HepG2 (cell line): ENCODE results near the gene SLC23A2. TPM values are rescaled to one million over a fixed set of nuclear protein-coding genes. Genes with fewer than 3 reads are reported as not detected.

ENCODE experiments used
- ATAC-seq: fragments of 200-7000 bp; cut with Tn5 transposase; 3 replicates; pipeline ENCODE4 v1.9.1; 2020; ENCODE audit warnings: mild to moderate bottlenecking, moderate library complexity
- BruUV-seq: library from RNA; stranded (reverse); fragments of 400-500 nt; replicated peaks from 2 replicates; lab custom pipeline; 2021; lab: Mats Ljungman, UMichigan
- CTCF ChIA-PET: fragments of 300-600 bp; formaldehyde crosslinking; extraction: SDS; loops from one replicate; lab custom pipeline; 2021; ENCODE audit warnings: low total read pairs, inconsistent platforms, low intra/inter-chr PET ratio; lab: Yijun Ruan, JAX
- POLR2A ChIA-PET: fragments of 350-600 bp; sonication (Branson Sonifier 250); formaldehyde crosslinking; loops from one replicate; lab custom pipeline; 2020; ENCODE audit warnings: antibody characterized with exemption, inconsistent platforms; lab: Yijun Ruan, JAX
- DNase-seq: peaks from one replicate; pipeline ENCODE4 v3.0.0-alpha.2; 2015; ENCODE audit warnings: low spot score
- FAIRE-seq: peaks from 3 replicates; lab custom pipeline; 2011; peaks lifted over from hg19 to GRCh38; lab: Jason Lieb, UNC
- H2AFZ ChIP-seq: one replicate; pipeline ENCODE4 v1.6.1; 2011; ENCODE audit warnings: low read length, inconsistent platforms
- H3K27ac ChIP-seq: fragments of 300-600 bp; 3 replicates; pipeline ENCODE4 v1.8.0; 2011; ENCODE audit warnings: mixed run types, mild to moderate bottlenecking, mixed read lengths, low read length, inconsistent platforms; ENCODE audit not compliant: insufficient read depth; ENCODE audit errors: extremely low read length
- H3K27me3 ChIP-seq, 2 experiments: fragments of 200-600 bp in 1 of 2; 2 replicates in 1 of 2; 3 replicates in 1 of 2; pipeline versions ENCODE4 v1.6.0 to v1.8.0; 2011; ENCODE audit warnings: low read length in 2 of 2, mild to moderate bottlenecking in 2 of 2, moderate library complexity in 2 of 2, inconsistent platforms in 1 of 2; ENCODE audit not compliant: insufficient read depth in 2 of 2, control insufficient read depth in 1 of 2
- H3K36me3 ChIP-seq, 2 experiments: fragments of 200-600 bp in 1 of 2; replicated peaks in 1 of 2; 2 replicates in 1 of 2; 3 replicates in 1 of 2; pipeline versions ENCODE4 v1.5.1 to v1.8.0; 2011; ENCODE audit warnings: low read length in 2 of 2, inconsistent platforms in 1 of 2; ENCODE audit not compliant: insufficient read depth in 2 of 2, control insufficient read depth in 1 of 2
- H3K4me1 ChIP-seq: 2 replicates; pipeline ENCODE4 v1.5.1; 2012; ENCODE audit warnings: low read length, inconsistent platforms; ENCODE audit not compliant: insufficient read depth
- H3K4me2 ChIP-seq: 2 replicates; pipeline ENCODE4 v1.6.0; 2011; ENCODE audit warnings: low read depth, low read length, inconsistent platforms
- H3K4me3 ChIP-seq, 3 experiments: fragments of 200-600 bp in 1 of 3; sonication (generic), shearing (Covaris generic) in 1 of 3; replicated peaks in 1 of 3; 2 replicates each; pipeline ENCODE4 v1.5.1; 2011 to 2016; ENCODE audit warnings: low read length in 3 of 3, inconsistent platforms in 2 of 3, low read depth in 2 of 3, mild to moderate bottlenecking in 2 of 3, control low read depth in 1 of 3, mixed read lengths in 1 of 3; ENCODE audit not compliant: insufficient read depth in 1 of 3
- H3K79me2 ChIP-seq: one replicate; pipeline ENCODE4 v1.6.1; 2011; ENCODE audit warnings: low read length, inconsistent platforms; ENCODE audit not compliant: insufficient read depth
- H3K9ac ChIP-seq: 2 replicates; pipeline ENCODE4 v1.6.0; 2011; ENCODE audit warnings: mild to moderate bottlenecking, low read depth, low read length, inconsistent platforms; ENCODE audit not compliant: insufficient read depth
- H3K9me3 ChIP-seq: 2 replicates; pipeline ENCODE4 v1.5.1; 2012; ENCODE audit warnings: mild to moderate bottlenecking, low read length
- H4K20me1 ChIP-seq: 2 replicates; pipeline ENCODE4 v1.6.0; 2011; ENCODE audit warnings: inconsistent platforms, mild to moderate bottlenecking, low read length, moderate library complexity; ENCODE audit not compliant: insufficient read depth
- KAT2B ChIP-seq: fragments of 150-350 bp; IDR thresholded peaks from 2 replicates; pipeline ENCODE4 v1.6.1; 2014; ENCODE audit warnings: low read depth, low read length, borderline replicate concordance
- RBM22 ChIP-seq: fragments of 200-400 bp; formaldehyde crosslinking; optimal IDR thresholded peaks from 2 replicates; pipeline ENCODE3; 2017; ENCODE audit warnings: mild to moderate bottlenecking, low read length, moderate library complexity
- RFXAP ChIP-seq: sonication (generic); formaldehyde crosslinking; IDR thresholded peaks from 2 replicates; pipeline ENCODE4 v1.4.0; 2020; ENCODE audit warnings: missing genetic modification reagents, borderline replicate concordance
- ZBTB3 ChIP-seq: sonication (generic); formaldehyde crosslinking; IDR thresholded peaks from 2 replicates; pipeline ENCODE4 v1.4.0; 2020; ENCODE audit warnings: low read depth, mild to moderate bottlenecking, moderate library complexity, missing genetic modification reagents, borderline replicate concordance
- ZFP91 ChIP-seq: sonication (generic); formaldehyde crosslinking; IDR thresholded peaks from 2 replicates; pipeline ENCODE4 v1.9.0; 2022; ENCODE audit warnings: missing genetic modification reagents, mild to moderate bottlenecking, borderline replicate concordance
- ZNF790 ChIP-seq: sonication (generic); formaldehyde crosslinking; IDR thresholded peaks from 2 replicates; pipeline ENCODE4 v1.8.0; 2022; ENCODE audit warnings: missing genetic modification reagents, mild to moderate bottlenecking, borderline replicate concordance
- ZNF839 ChIP-seq: sonication (generic); formaldehyde crosslinking; IDR thresholded peaks from 2 replicates; pipeline ENCODE4 v1.4.0; 2020; ENCODE audit warnings: missing genetic modification reagents, mild to moderate bottlenecking, borderline replicate concordance
- WGBS: methylation state at CpG from one replicate; pipeline ENCODE4 v1.1.6; 2017; ENCODE audit warnings: low lambda C conversion rate; 5-methylcytosine and 5-hydroxymethylcytosine counted together
- in situ Hi-C: cut with HindIII; loops from 2 replicates; pipeline ENCODE4 v1.10.0; 2017; ENCODE audit warnings: low pct_unique_long_range_greater_than_20kb; ENCODE audit not compliant: extremely low pct_ligation_motif_present
- intact Hi-C: fragments of 100-400 bp; cut with micrococcal nuclease; formaldehyde crosslinking; loops from one replicate; pipeline ENCODE4 v1.10.0; 2022; ENCODE audit not compliant: unreplicated experiment
- polyA plus RNA-seq, 8 experiments: library from polyadenylated mRNA; depleted of rRNA in 3 of 8; stranded (reverse) in 7 of 8; unstranded in 1 of 8; fragments of >200 nt; fragmentation: Illumina TruSeq in 4 of 8; extraction: Trizol in 4 of 8; gene quantifications; 2 replicates each; pipeline versions ENCODE4 v1.2.1 to v1.2.3, GENCODE V29; 2011 to 2016; ENCODE audit warnings: low read depth in 4 of 8, missing spikeins in 1 of 8, mixed read lengths in 1 of 8; ENCODE audit not compliant: insufficient read depth in 1 of 8
- total RNA-seq, 5 experiments: library from RNA; depleted of rRNA; stranded (reverse); fragments of >200 nt; fragmentation: Illumina TruSeq; extraction: Trizol; gene quantifications; 2 replicates each; pipeline ENCODE4 v1.2.3, GENCODE V29; 2016; ENCODE audit warnings: low read depth in 1 of 5
- TF ChIP-seq, protein P1 (sequence below): sonication (generic); formaldehyde crosslinking; IDR thresholded peaks from 2 replicates; pipeline ENCODE4 v1.5.0; 2020; ENCODE audit warnings: missing genetic modification reagents

Gene SLC23A2
- total and polyA plus RNA-seq, 2 of the 13 experiments (the other 11 are each of a cell fraction or from before 2014, with no cell fraction given): 42.2 to 51.2 TPM

GRCh38 chr20:4856022-4856755 lies 145.1 kb downstream of the SLC23A2 start:
- no peak; the same call in 2 of the 3 replicates for ATAC-seq
- H3K4me2 ChIP-seq: no peak overlapping the region
- H3K9me3 ChIP-seq: no peaks in the 10 kb centered on the region
- no peaks in the 10 kb centered on the region for H3K79me2 ChIP-seq
- FAIRE-seq: no peak
- WGBS: 96% methylated on average over 19 of the region's 19 CpGs
- no peaks in the 10 kb centered on the region for H3K4me1 ChIP-seq
- no peak for DNase-seq
- POLR2A ChIA-PET: no interaction called here
- H3K27ac ChIP-seq: no peak overlapping the region
- TF ChIP-seq RBM22 (peak; percentile 48), RFXAP (CRISPR knock-in tag) (no peak), ZNF790 (no peak)
- no TSS peak for BruUV-seq
- H3K27me3 ChIP-seq: no peaks in the 10 kb centered on the region
- peaks cover 54 to 86% of the 10 kb centered on the region in 2 experiments for H3K36me3 ChIP-seq
- in situ Hi-C loops: no loop called here
- no peak overlapping the region for H3K4me3 ChIP-seq
- H2AFZ ChIP-seq: no peak overlapping the region
- CTCF ChIA-PET: no interaction called here
- no peak overlapping the region for H3K9ac ChIP-seq
- H4K20me1 ChIP-seq: no peaks in the 10 kb centered on the region
- intact Hi-C loops: no loop called here

DNA sequence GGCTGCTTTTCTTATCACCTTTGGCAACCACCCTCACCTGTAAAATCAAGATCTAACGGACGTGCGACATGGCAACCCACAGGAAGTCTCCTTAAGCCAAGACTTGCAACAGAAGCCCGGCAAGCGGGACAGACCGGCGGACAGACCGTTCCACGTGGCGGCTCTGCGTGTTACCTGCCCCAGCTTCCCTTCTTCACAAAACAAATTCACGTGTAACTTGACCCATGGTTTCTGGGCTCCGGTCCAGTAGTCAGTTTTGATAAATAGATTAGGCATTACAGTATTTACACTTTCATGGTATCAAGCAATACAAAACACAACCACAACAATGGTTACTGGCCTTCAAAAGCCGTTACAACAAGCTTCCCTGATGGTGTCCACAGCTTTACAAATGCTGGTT lies 145.8 kb downstream of the SLC23A2 start:
- no peaks in the 10 kb centered on the region for H3K79me2 ChIP-seq
- CTCF ChIA-PET: no interaction called here
- intact Hi-C loops: no loop called here
- POLR2A ChIA-PET: no interaction called here
- no peak overlapping the region for H2AFZ ChIP-seq
- no peak for DNase-seq
- no peaks in the 10 kb centered on the region for H3K27me3 ChIP-seq
- FAIRE-seq: no peak
- H3K9me3 ChIP-seq: no peaks in the 10 kb centered on the region
- H3K27ac ChIP-seq: no peak overlapping the region
- H3K4me2 ChIP-seq: no peak overlapping the region
- no TSS peak for BruUV-seq
- H3K4me1 ChIP-seq: no peaks in the 10 kb centered on the region
- in situ Hi-C loops: no loop called here
- no peak for ATAC-seq
- peaks cover 54 to 80% of the 10 kb centered on the region in 2 experiments for H3K36me3 ChIP-seq
- no peak for TF ChIP-seq ZFP91 (CRISPR knock-in tag)
- no peak for TF ChIP-seq KAT2B
- no peak for TF ChIP-seq ZBTB3
- no peak for TF ChIP-seq ZNF839
- TF ChIP-seq, protein P1, sequence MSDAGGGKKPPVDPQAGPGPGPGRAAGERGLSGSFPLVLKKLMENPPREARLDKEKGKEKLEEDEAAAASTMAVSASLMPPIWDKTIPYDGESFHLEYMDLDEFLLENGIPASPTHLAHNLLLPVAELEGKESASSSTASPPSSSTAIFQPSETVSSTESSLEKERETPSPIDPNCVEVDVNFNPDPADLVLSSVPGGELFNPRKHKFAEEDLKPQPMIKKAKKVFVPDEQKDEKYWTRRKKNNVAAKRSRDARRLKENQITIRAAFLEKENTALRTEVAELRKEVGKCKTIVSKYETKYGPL (CRISPR knock-in tag): no peak
- no peak overlapping the region for H3K9ac ChIP-seq
- no peaks in the 10 kb centered on the region for H4K20me1 ChIP-seq
- H3K4me3 ChIP-seq: no peak overlapping the region
- 97% methylated on average over 14 of the region's 14 CpGs for WGBS
